ENCODE data around the gene MCUB. TPM values are rescaled to one million over a fixed set of nuclear protein-coding genes. Genes with fewer than 3 reads are reported as not detected.

MCUB gene
- total RNA-seq, 1 donor = 22.8 TPM

DNA sequence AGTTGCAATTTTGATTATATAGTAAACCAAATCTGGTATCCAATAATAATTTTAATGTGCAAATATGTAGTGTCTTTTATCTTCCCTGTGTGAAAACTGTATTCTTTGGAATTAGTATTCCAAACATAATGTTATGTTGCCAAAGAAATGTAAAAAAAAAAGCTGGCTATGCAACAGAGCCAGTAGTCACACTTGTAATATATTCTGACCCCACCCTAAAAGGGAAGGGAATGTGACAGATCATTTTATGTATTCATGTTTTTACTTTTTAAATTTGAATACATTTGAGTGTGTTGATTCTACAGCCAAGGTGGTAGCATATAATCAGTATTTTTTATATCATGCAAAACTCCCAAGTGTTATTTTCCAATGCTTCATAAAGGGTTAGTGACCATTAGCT is 27.9 kb upstream of the MCUB start:
- Histone ChIP-seq H4K20me1 (ENCODE audit: insufficient read depth, low read length) (no peaks in the 10 kb centered on the region), H3K79me2 (ENCODE audit: insufficient read depth, low read length) (no peaks in the 10 kb centered on the region), H3K27ac (ENCODE audit: low read depth, low read length) (no peak overlapping the region), H3K9me3 (ENCODE audit: low read depth, low read length) (no peaks in the 10 kb centered on the region), H3K4me1 (ENCODE audit: insufficient read depth, low read length) (no peaks in the 10 kb centered on the region), H3K4me2 (ENCODE audit: insufficient read depth, low read length) (no peak overlapping the region), H2AFZ (ENCODE audit: low read length) (no peak overlapping the region), H3K36me3 (ENCODE audit: insufficient read depth, low read length) (peaks cover 75% of the 10 kb centered on the region), H3K27me3 (ENCODE audit: insufficient read depth, low read length) (no peaks in the 10 kb centered on the region), H3K4me3 (ENCODE audit: insufficient read depth, low read length) (no peak overlapping the region)
- TF ChIP-seq, protein P1, sequence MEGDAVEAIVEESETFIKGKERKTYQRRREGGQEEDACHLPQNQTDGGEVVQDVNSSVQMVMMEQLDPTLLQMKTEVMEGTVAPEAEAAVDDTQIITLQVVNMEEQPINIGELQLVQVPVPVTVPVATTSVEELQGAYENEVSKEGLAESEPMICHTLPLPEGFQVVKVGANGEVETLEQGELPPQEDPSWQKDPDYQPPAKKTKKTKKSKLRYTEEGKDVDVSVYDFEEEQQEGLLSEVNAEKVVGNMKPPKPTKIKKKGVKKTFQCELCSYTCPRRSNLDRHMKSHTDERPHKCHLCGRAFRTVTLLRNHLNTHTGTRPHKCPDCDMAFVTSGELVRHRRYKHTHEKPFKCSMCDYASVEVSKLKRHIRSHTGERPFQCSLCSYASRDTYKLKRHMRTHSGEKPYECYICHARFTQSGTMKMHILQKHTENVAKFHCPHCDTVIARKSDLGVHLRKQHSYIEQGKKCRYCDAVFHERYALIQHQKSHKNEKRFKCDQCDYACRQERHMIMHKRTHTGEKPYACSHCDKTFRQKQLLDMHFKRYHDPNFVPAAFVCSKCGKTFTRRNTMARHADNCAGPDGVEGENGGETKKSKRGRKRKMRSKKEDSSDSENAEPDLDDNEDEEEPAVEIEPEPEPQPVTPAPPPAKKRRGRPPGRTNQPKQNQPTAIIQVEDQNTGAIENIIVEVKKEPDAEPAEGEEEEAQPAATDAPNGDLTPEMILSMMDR (IDR thresholded peaks at IDR 0.05; ENCODE audit: extremely low read depth, low read depth, low read length) = no peak
- peak; percentile 14 for DNase-seq (ENCODE audit: insufficient read length, low spot score, missing footprints)

DNA sequence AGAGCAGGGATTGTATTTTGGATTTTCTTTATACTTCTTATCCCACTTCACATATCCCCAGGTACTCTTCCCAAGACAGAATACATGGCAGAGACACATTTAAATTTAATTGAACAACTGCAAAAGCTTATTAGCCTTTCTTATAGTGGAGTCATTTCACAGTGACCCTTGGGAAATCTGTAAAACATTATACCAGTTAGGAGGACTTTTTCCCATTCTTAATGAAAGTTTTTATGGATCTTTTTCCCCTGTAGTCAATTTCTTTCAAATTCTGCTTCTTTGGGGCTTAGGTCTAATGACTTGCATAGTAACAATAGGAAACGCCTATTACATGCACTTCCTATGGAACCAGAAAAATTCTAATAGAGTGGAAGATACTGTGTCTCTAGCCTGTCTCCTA is 14.6 kb upstream of the MCUB start:
- Histone ChIP-seq H3K36me3 (ENCODE audit: insufficient read depth, low read length) (peaks cover 32% of the 10 kb centered on the region), H3K4me3 (ENCODE audit: insufficient read depth, low read length) (no peak overlapping the region), H3K79me2 (ENCODE audit: insufficient read depth, low read length) (no peaks in the 10 kb centered on the region), H3K27ac (ENCODE audit: low read depth, low read length) (no peak overlapping the region), H3K4me1 (ENCODE audit: insufficient read depth, low read length) (peaks cover 6% of the 10 kb centered on the region), H2AFZ (ENCODE audit: low read length) (no peak overlapping the region), H3K27me3 (ENCODE audit: insufficient read depth, low read length) (no peaks in the 10 kb centered on the region), H4K20me1 (ENCODE audit: insufficient read depth, low read length) (peaks cover 3% of the 10 kb centered on the region), H3K4me2 (ENCODE audit: insufficient read depth, low read length) (no peak overlapping the region), H3K9me3 (ENCODE audit: low read depth, low read length) (no peaks in the 10 kb centered on the region)
- TF ChIP-seq, protein P1 (IDR thresholded peaks at IDR 0.05; ENCODE audit: extremely low read depth, low read depth, low read length) = no peak
- DNase-seq (ENCODE audit: insufficient read length, low spot score, missing footprints) = no peak

DNA sequence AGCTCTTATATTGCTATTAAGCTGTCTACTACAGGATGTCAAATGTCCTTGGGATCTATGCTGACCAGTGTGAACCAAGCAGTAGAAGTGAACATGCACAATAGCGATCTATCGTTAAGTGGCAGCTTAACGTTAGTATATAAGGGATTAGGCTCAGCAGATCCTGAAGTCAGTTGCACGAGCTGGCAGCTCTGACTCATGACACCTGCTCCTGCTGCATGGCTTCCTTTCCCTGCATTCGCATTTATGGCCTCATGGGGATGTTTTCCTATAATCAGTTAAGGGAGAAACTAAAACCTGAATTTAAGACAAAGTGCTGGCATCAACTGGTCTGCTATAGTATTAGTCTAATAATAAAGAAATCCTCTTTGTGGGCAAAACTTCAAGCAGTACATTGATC is 12.7 kb upstream of the MCUB start:
- Histone ChIP-seq H3K27ac (ENCODE audit: low read depth, low read length) (no peak overlapping the region), H4K20me1 (ENCODE audit: insufficient read depth, low read length) (peaks cover 3% of the 10 kb centered on the region), H2AFZ (ENCODE audit: low read length) (no peak overlapping the region), H3K4me1 (ENCODE audit: insufficient read depth, low read length) (peaks cover 6% of the 10 kb centered on the region), H3K36me3 (ENCODE audit: insufficient read depth, low read length) (peaks cover 21% of the 10 kb centered on the region), H3K79me2 (ENCODE audit: insufficient read depth, low read length) (no peaks in the 10 kb centered on the region), H3K4me3 (ENCODE audit: insufficient read depth, low read length) (no peak overlapping the region), H3K27me3 (ENCODE audit: insufficient read depth, low read length) (no peaks in the 10 kb centered on the region), H3K4me2 (ENCODE audit: insufficient read depth, low read length) (no peak overlapping the region), H3K9me3 (ENCODE audit: low read depth, low read length) (no peaks in the 10 kb centered on the region)
- TF ChIP-seq, protein P1 (IDR thresholded peaks at IDR 0.05; ENCODE audit: extremely low read depth, low read depth, low read length) = no peak
- peak; percentile 19 for DNase-seq (ENCODE audit: insufficient read length, low spot score, missing footprints)

DNA sequence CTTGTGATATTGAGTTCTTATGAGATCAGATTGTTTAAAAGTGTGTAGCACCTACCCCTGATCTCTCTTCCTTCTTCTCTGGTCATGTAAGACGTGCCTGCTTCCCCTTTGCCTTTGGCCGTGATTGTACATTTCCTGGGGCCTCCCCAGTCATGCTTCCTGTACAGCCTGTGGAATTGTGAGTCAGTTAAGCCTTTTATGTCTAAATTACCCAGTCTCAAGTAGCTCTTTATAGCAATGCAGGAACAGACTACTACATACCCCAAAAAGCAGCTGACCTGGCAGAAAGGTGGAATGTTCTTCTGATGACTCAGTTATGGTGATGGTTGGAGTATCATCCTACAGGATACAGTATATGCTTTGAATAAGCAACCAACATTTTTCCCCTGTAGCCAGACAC is 11.4 kb upstream of the MCUB start:
- TF ChIP-seq, protein P1 (IDR thresholded peaks at IDR 0.05; ENCODE audit: extremely low read depth, low read depth, low read length) = no peak
- DNase-seq (ENCODE audit: insufficient read length, low spot score, missing footprints) = peak; percentile 38
- Histone ChIP-seq H3K9me3 (ENCODE audit: low read depth, low read length) (no peaks in the 10 kb centered on the region), H4K20me1 (ENCODE audit: insufficient read depth, low read length) (peaks cover 3% of the 10 kb centered on the region), H3K4me1 (ENCODE audit: insufficient read depth, low read length) (peaks cover 6% of the 10 kb centered on the region), H2AFZ (ENCODE audit: low read length) (no peak overlapping the region), H3K36me3 (ENCODE audit: insufficient read depth, low read length) (peaks cover 14% of the 10 kb centered on the region), H3K27ac (ENCODE audit: low read depth, low read length) (peak overlapping the region; percentile 47), H3K27me3 (ENCODE audit: insufficient read depth, low read length) (no peaks in the 10 kb centered on the region), H3K4me2 (ENCODE audit: insufficient read depth, low read length) (peak overlapping the region; percentile 37), H3K4me3 (ENCODE audit: insufficient read depth, low read length) (no peak overlapping the region), H3K79me2 (ENCODE audit: insufficient read depth, low read length) (no peaks in the 10 kb centered on the region)

All from osteoblast (primary cell).